Measurements from ENCODE around the gene LCLAT1. TPM values are rescaled to one million over a fixed set of nuclear protein-coding genes. Genes with fewer than 3 reads are reported as not detected.

The LCLAT1 gene
- polyA plus RNA-seq, 1 experiment, result 25.2 TPM

- H3K27me3 ChIP-seq (ENCODE audit: control insufficient read depth, insufficient read depth, low read length), result no peaks in the 10 kb centered on the region
- POLR2A ChIA-PET, result interaction anchor here (0.6 to 3.0 kb wide), 8 partner anchors 11 to 459 kb away, joined by 3 to 17 read pairs (median 4); no protein-coding TSS in a partner anchor
- peak overlapping the region; percentile 100 for H3K27ac ChIP-seq (ENCODE audit: low read depth, low read length)
- H3K9me3 ChIP-seq (ENCODE audit: control insufficient read depth, insufficient read depth, low read length), result peaks cover 10% of the 10 kb centered on the region
- DNase-seq (ENCODE audit: low read depth, low spot score), result peak; percentile 96
- TF ChIP-seq CTCF (IDR thresholded peaks at IDR 0.05; ENCODE audit: low read depth, low read length), result no peak
- no peak overlapping the region for H3K4me3 ChIP-seq (ENCODE audit: low read depth, low read length)
- CTCF ChIA-PET, result interaction anchor here (0.7 to 2.1 kb wide), 4 partner anchors 14 to 501 kb away, joined by 3 to 14 read pairs (median 6); no protein-coding TSS in a partner anchor
Measured at GRCh38 chr2:30666266-30666874, 219.3 kb downstream of the LCLAT1 start.

- H3K27me3 ChIP-seq (ENCODE audit: control insufficient read depth, insufficient read depth, low read length), result no peaks in the 10 kb centered on the region
- no peak for DNase-seq (ENCODE audit: low read depth, low spot score)
- H3K9me3 ChIP-seq (ENCODE audit: control insufficient read depth, insufficient read depth, low read length), result peaks cover 10% of the 10 kb centered on the region
- no peak overlapping the region for H3K27ac ChIP-seq (ENCODE audit: low read depth, low read length)
- CTCF ChIA-PET, result interaction anchor here (0.8 kb wide), 1 partner anchor 41 kb away, joined by 3 read pairs; no protein-coding TSS in a partner anchor
- POLR2A ChIA-PET, result no interaction called here
- H3K4me3 ChIP-seq (ENCODE audit: low read depth, low read length), result no peak overlapping the region
- no peak for TF ChIP-seq CTCF (IDR thresholded peaks at IDR 0.05; ENCODE audit: low read depth, low read length)
Measured at GRCh38 chr2:30670453-30670852, 223.4 kb downstream of the LCLAT1 start.

- no peaks in the 10 kb centered on the region for H3K27me3 ChIP-seq (ENCODE audit: control insufficient read depth, insufficient read depth, low read length)
- no peak overlapping the region for H3K27ac ChIP-seq (ENCODE audit: low read depth, low read length)
- ChIA-PET POLR2A (no interaction called here), CTCF (interaction anchor here (1.8 kb wide), 1 partner anchor 38 kb away, joined by 6 read pairs; no protein-coding TSS in a partner anchor)
- H3K9me3 ChIP-seq (ENCODE audit: control insufficient read depth, insufficient read depth, low read length), result peaks cover 10% of the 10 kb centered on the region
- DNase-seq (ENCODE audit: low read depth, low spot score), result no peak
- TF ChIP-seq CTCF (IDR thresholded peaks at IDR 0.05; ENCODE audit: low read depth, low read length), result no peak
- no peak overlapping the region for H3K4me3 ChIP-seq (ENCODE audit: low read depth, low read length)
Measured at GRCh38 chr2:30673127-30673526, 226.1 kb downstream of the LCLAT1 start.

GRCh38 chr2:30675758-30676157 is 228.7 kb downstream of the LCLAT1 start:
- ChIA-PET CTCF (interaction anchor here (1.4 kb wide), 1 partner anchor 468 kb away, joined by 3 read pairs; no protein-coding TSS in a partner anchor), POLR2A (no interaction called here)
- Histone ChIP-seq H3K27me3 (ENCODE audit: control insufficient read depth, insufficient read depth, low read length) (no peaks in the 10 kb centered on the region), H3K9me3 (ENCODE audit: control insufficient read depth, insufficient read depth, low read length) (peaks cover under 1% of the 10 kb centered on the region), H3K4me3 (ENCODE audit: low read depth, low read length) (no peak overlapping the region), H3K27ac (ENCODE audit: low read depth, low read length) (no peak overlapping the region)
- no peak for DNase-seq (ENCODE audit: low read depth, low spot score)
- TF ChIP-seq CTCF (IDR thresholded peaks at IDR 0.05; ENCODE audit: low read depth, low read length), result no peak

GRCh38 chr2:30677231-30677630 is 230.2 kb downstream of the LCLAT1 start:
- Histone ChIP-seq H3K9me3 (ENCODE audit: control insufficient read depth, insufficient read depth, low read length) (no peaks in the 10 kb centered on the region), H3K4me3 (ENCODE audit: low read depth, low read length) (no peak overlapping the region), H3K27ac (ENCODE audit: low read depth, low read length) (no peak overlapping the region), H3K27me3 (ENCODE audit: control insufficient read depth, insufficient read depth, low read length) (no peaks in the 10 kb centered on the region)
- POLR2A ChIA-PET, result no interaction called here
- TF ChIP-seq CTCF (IDR thresholded peaks at IDR 0.05; ENCODE audit: low read depth, low read length), result no peak
- CTCF ChIA-PET, result interaction anchor here (1.8 kb wide), 1 partner anchor 34 kb away, joined by 4 read pairs; no protein-coding TSS in a partner anchor
- DNase-seq (ENCODE audit: low read depth, low spot score), result no peak
